Measurements from ENCODE around the gene MTG2. TPM values are rescaled to one million over a fixed set of nuclear protein-coding genes. Genes with fewer than 3 reads are reported as not detected.

Gene MTG2
- total RNA-seq, 2 donors from 2014 or later: 8.8 to 16.5 TPM

GRCh38 chr20:62183426-62184142 lies 756 bp downstream of the MTG2 start:
- H3K4me3 ChIP-seq: peak overlapping the region; percentile 82 to 94
- H3K9me3 ChIP-seq: no peaks in the 10 kb centered on the region
- 22 to 26% methylated on average over 24 to 25 of the region's 25 CpGs for WGBS, 2 donors
- intact Hi-C loops (cut with DNase I): no loop called here
- no peaks in the 10 kb centered on the region for H3K36me3 ChIP-seq (replicated peaks in 1 of 2; ENCODE audit: insufficient read depth in 1 of 2, low read depth in 2 of 2)
- no peaks in the 10 kb centered on the region for H3K27me3 ChIP-seq
- ATAC-seq (no peak), DNase-seq (no peak)
- H3K4me1 ChIP-seq: peaks cover 25% of the 10 kb centered on the region
- TF ChIP-seq POLR2A (IDR thresholded peaks at IDR 0.05) (no peak), CTCF (IDR thresholded peaks at IDR 0.05) (no peak)
- peak overlapping the region; percentile 76 to 94 (median 88) for H3K27ac ChIP-seq

- 72 to 78% methylated on average over 3 of the region's 3 CpGs for WGBS, 2 donors
- Histone ChIP-seq H3K27me3 (no peaks in the 10 kb centered on the region), H3K27ac (no peak overlapping the region), H3K36me3 (replicated peaks in 1 of 2; ENCODE audit: insufficient read depth in 1 of 2, low read depth in 2 of 2) (no peaks in the 10 kb centered on the region), H3K9me3 (no peaks in the 10 kb centered on the region), H3K4me1 (peaks cover 25% of the 10 kb centered on the region), H3K4me3 (no peak overlapping the region)
- intact Hi-C loops (cut with DNase I): no loop called here
- no peak for ATAC-seq
- TF ChIP-seq POLR2A (IDR thresholded peaks at IDR 0.05) (no peak), CTCF (IDR thresholded peaks at IDR 0.05) (no peak)
- DNase-seq: no peak
These were observed 3.2 kb downstream of the MTG2 start for GRCh38 chr20:62186096-62186426.

- peaks cover 20% of the 10 kb centered on the region for H3K4me1 ChIP-seq
- H3K27ac ChIP-seq: peak overlapping the region in 2 of 4 donors; percentile 39
- 67% methylated on average over 13 of the region's 13 CpGs for WGBS, 2 donors
- no peaks in the 10 kb centered on the region for H3K27me3 ChIP-seq
- ATAC-seq: no peak
- no peaks in the 10 kb centered on the region for H3K36me3 ChIP-seq (replicated peaks in 1 of 2; ENCODE audit: insufficient read depth in 1 of 2, low read depth in 2 of 2)
- TF ChIP-seq CTCF (IDR thresholded peaks at IDR 0.05) (no peak), POLR2A (IDR thresholded peaks at IDR 0.05) (no peak)
- no peak overlapping the region for H3K4me3 ChIP-seq
- intact Hi-C loops (cut with DNase I): no loop called here
- no peaks in the 10 kb centered on the region for H3K9me3 ChIP-seq
- DNase-seq: no peak
These were observed 4.3 kb downstream of the MTG2 start for GRCh38 chr20:62186887-62187866.

- no peak overlapping the region for H3K27ac ChIP-seq
- WGBS, 2 donors: 83 to 94% methylated on average over 22 to 25 of the region's 25 CpGs
- peaks cover 4% of the 10 kb centered on the region for H3K4me1 ChIP-seq
- DNase-seq (no peak), ATAC-seq (no peak)
- no peak for TF ChIP-seq POLR2A (IDR thresholded peaks at IDR 0.05)
- TF ChIP-seq CTCF (IDR thresholded peaks at IDR 0.05): no peak
- intact Hi-C loops (cut with DNase I): no loop called here
- H3K36me3 ChIP-seq (replicated peaks in 1 of 2; ENCODE audit: insufficient read depth in 1 of 2, low read depth in 2 of 2): peaks cover 0 to 2% of the 10 kb centered on the region in 2 donors
- H3K27me3 ChIP-seq: no peaks in the 10 kb centered on the region
- no peaks in the 10 kb centered on the region for H3K9me3 ChIP-seq
- no peak overlapping the region for H3K4me3 ChIP-seq
These were observed 8.0 kb downstream of the MTG2 start for GRCh38 chr20:62190639-62191411.
